Measurements from ENCODE around the gene ERO1B.

- no peak for TF ChIP-seq CTCF (IDR thresholded peaks at IDR 0.05; ENCODE audit: poor library complexity, severe bottlenecking)
- TF ChIP-seq EP300 (conservative IDR thresholded peaks at IDR 0.05; ENCODE audit: poor library complexity, severe bottlenecking), result no peak
These were observed 961 bp upstream of the ERO1B start for GRCh38 chr1:236282719-236283118.

All from neural cell (in vitro differentiated cells).